ENCODE measurements around the gene CGB7.

- TF ChIP-seq HOXC10 (CRISPR knock-in tag; IDR thresholded peaks at IDR 0.05) (no peak), REST (tag by site-specific recombination; IDR thresholded peaks at IDR 0.05) (no peak), ZBTB11 (tag by site-specific recombination; conservative IDR thresholded peaks at IDR 0.05; ENCODE audit: low read depth) (no peak), GLIS1 (tag by site-specific recombination; IDR thresholded peaks at IDR 0.05) (no peak), CTCF (tag by site-specific recombination; IDR thresholded peaks at IDR 0.05) (no peak), ZNF488 (tag by site-specific recombination; IDR thresholded peaks at IDR 0.05) (no peak), ZNF292 (tag by site-specific recombination; IDR thresholded peaks at IDR 0.05; ENCODE audit: borderline replicate concordance, low read depth) (no peak), GLI4 (tag by site-specific recombination; IDR thresholded peaks at IDR 0.05) (no peak), YY1 (tag by site-specific recombination; IDR thresholded peaks at IDR 0.05) (no peak), BCL6B (tag by site-specific recombination; IDR thresholded peaks at IDR 0.05) (no peak), HOXA7 (CRISPR knock-in tag; IDR thresholded peaks at IDR 0.05; ENCODE audit: borderline replicate concordance) (no peak), ZNF354C (tag by site-specific recombination; IDR thresholded peaks at IDR 0.05; ENCODE audit: borderline replicate concordance, low read depth) (no peak), ZNF174 (tag by site-specific recombination; IDR thresholded peaks at IDR 0.05) (no peak)
Measured at GRCh38 chr19:49081273-49081672, 23.7 kb upstream of the CGB7 start.

All from HEK293 (cell line).